DOHH2 (cell line): ENCODE results near the gene CERS6.

Experiments
- H3F3A ChIP-seq: fragments of 200-600 bp; sonication (generic), shearing (Covaris generic); 2 replicates; pipeline ENCODE4 v1.6.0; 2016; ENCODE audit warnings: antibody characterized with exemption, mild to moderate bottlenecking; ENCODE audit not compliant: control insufficient read depth, insufficient read depth
- H3K27ac ChIP-seq: fragments of 200-600 bp; sonication (generic); 2 replicates; pipeline ENCODE4 v1.5.1; 2014; ENCODE audit warnings: low read depth, mild to moderate bottlenecking, low read length, moderate library complexity
- H3K27me3 ChIP-seq: fragments of 200-600 bp; sonication (generic); 2 replicates; pipeline ENCODE4 v1.6.1; 2014; ENCODE audit warnings: mild to moderate bottlenecking, low read length, mixed read lengths; ENCODE audit not compliant: control insufficient read depth
- H3K36me3 ChIP-seq: fragments of 200-600 bp; sonication (generic); 2 replicates; pipeline ENCODE4 v1.6.1; 2014; ENCODE audit warnings: mild to moderate bottlenecking, low read length, moderate library complexity, mixed read lengths; ENCODE audit not compliant: control insufficient read depth
- H3K4me1 ChIP-seq: fragments of 200-600 bp; sonication (generic); 2 replicates; pipeline ENCODE4 v1.6.1; 2014; ENCODE audit warnings: mild to moderate bottlenecking, low read length, mixed read lengths; ENCODE audit not compliant: control insufficient read depth
- H3K4me2 ChIP-seq: fragments of 200-600 bp; sonication (generic); 2 replicates; pipeline ENCODE4 v1.6.0; 2014; ENCODE audit warnings: mild to moderate bottlenecking, low read length, moderate library complexity
- H3K4me3 ChIP-seq: fragments of 200-600 bp; sonication (generic); 2 replicates; pipeline ENCODE4 v1.5.1; 2014; ENCODE audit warnings: mild to moderate bottlenecking, low read length, mixed read lengths
- H3K79me2 ChIP-seq: fragments of 200-600 bp; sonication (generic); 2 replicates; pipeline ENCODE4 v1.6.1; 2014; ENCODE audit warnings: mild to moderate bottlenecking, low read length, mixed read lengths; ENCODE audit not compliant: control insufficient read depth
- H3K9me2 ChIP-seq: fragments of 200-600 bp; sonication (generic); replicated peaks from 2 replicates; pipeline ENCODE4 v1.6.1; 2014; ENCODE audit warnings: mild to moderate bottlenecking, low read length, mixed read lengths; ENCODE audit not compliant: control insufficient read depth
- H3K9me3 ChIP-seq: fragments of 200-600 bp; sonication (generic); 2 replicates; pipeline ENCODE4 v1.6.1; 2014; ENCODE audit warnings: antibody characterized with exemption, low read length, mixed read lengths; ENCODE audit not compliant: control insufficient read depth, insufficient read depth
- H4K20me1 ChIP-seq: fragments of 200-600 bp; sonication (generic); 2 replicates; pipeline ENCODE4 v1.6.0; 2014; ENCODE audit warnings: low read depth, mild to moderate bottlenecking, antibody characterized with exemption, low read length, moderate library complexity; ENCODE audit not compliant: control insufficient read depth, insufficient read depth
- CTCF ChIP-seq: fragments of 200-600 bp; sonication (generic); IDR thresholded peaks from one replicate; pipeline ENCODE4 v1.5.1; 2014; ENCODE audit warnings: antibody characterized with exemption, mild to moderate bottlenecking, low read depth, low read length; ENCODE audit not compliant: poor library complexity, severe bottlenecking
- EZH2phosphoT487 ChIP-seq: fragments of 200-600 bp; sonication (generic); IDR thresholded peaks from 2 replicates; pipeline ENCODE4 v1.6.1; 2017; ENCODE audit warnings: borderline replicate concordance, mild to moderate bottlenecking, antibody characterized with exemption, low read length, moderate library complexity, mixed read lengths

CERS6 gene

GRCh38 chr2:168426861-168427260 lies 29.2 kb upstream of the CERS6 start:
- Histone ChIP-seq H3K27me3 (no peaks in the 10 kb centered on the region), H3K9me2 (no peaks in the 10 kb centered on the region), H3K4me1 (no peaks in the 10 kb centered on the region), H3K9me3 (no peaks in the 10 kb centered on the region), H3K4me2 (no peak overlapping the region), H3K4me3 (no peak overlapping the region), H4K20me1 (no peaks in the 10 kb centered on the region), H3F3A (no peaks in the 10 kb centered on the region), H3K36me3 (no peaks in the 10 kb centered on the region), H3K79me2 (no peaks in the 10 kb centered on the region), H3K27ac (no peak overlapping the region)
- no peak for TF ChIP-seq EZH2phosphoT487
- no peak for TF ChIP-seq CTCF

GRCh38 chr2:168427451-168427850 lies 28.6 kb upstream of the CERS6 start:
- Histone ChIP-seq H4K20me1 (no peaks in the 10 kb centered on the region), H3K9me2 (no peaks in the 10 kb centered on the region)

GRCh38 chr2:168428431-168428830 lies 27.6 kb upstream of the CERS6 start:
- Histone ChIP-seq H3K4me3 (no peak overlapping the region), H3K36me3 (no peaks in the 10 kb centered on the region), H4K20me1 (no peaks in the 10 kb centered on the region), H3K9me2 (no peaks in the 10 kb centered on the region), H3K9me3 (no peaks in the 10 kb centered on the region), H3K79me2 (no peaks in the 10 kb centered on the region), H3F3A (no peaks in the 10 kb centered on the region), H3K27me3 (no peaks in the 10 kb centered on the region; the same call in 1 of the 2 replicates), H3K27ac (no peak overlapping the region), H3K4me2 (no peak overlapping the region), H3K4me1 (no peaks in the 10 kb centered on the region)
- TF ChIP-seq EZH2phosphoT487 (no peak), CTCF (no peak)

More at GRCh38 chr2:168427451-168427850, 28.6 kb upstream of the CERS6 start:
- no peaks in the 10 kb centered on the region for H3F3A ChIP-seq
- no peaks in the 10 kb centered on the region for H3K27me3 ChIP-seq
- H3K27ac ChIP-seq = no peak overlapping the region
- H3K4me3 ChIP-seq = no peak overlapping the region
- no peak for TF ChIP-seq EZH2phosphoT487
- TF ChIP-seq CTCF = no peak
- H3K79me2 ChIP-seq = no peaks in the 10 kb centered on the region
- no peaks in the 10 kb centered on the region for H3K4me1 ChIP-seq
- no peaks in the 10 kb centered on the region for H3K9me3 ChIP-seq
- H3K4me2 ChIP-seq = no peak overlapping the region
- H3K36me3 ChIP-seq = no peaks in the 10 kb centered on the region

GRCh38 chr2:168429988-168430387 lies 26.1 kb upstream of the CERS6 start:
- no peaks in the 10 kb centered on the region; the same call in 1 of the 2 replicates for H3K27me3 ChIP-seq
- H3K4me3 ChIP-seq = no peak overlapping the region

More at GRCh38 chr2:168429988-168430387, 26.1 kb upstream of the CERS6 start:
- Histone ChIP-seq H3K4me2 (no peak overlapping the region), H3K9me3 (no peaks in the 10 kb centered on the region), H3K9me2 (no peaks in the 10 kb centered on the region), H3F3A (no peaks in the 10 kb centered on the region), H4K20me1 (no peaks in the 10 kb centered on the region), H3K27ac (no peak overlapping the region), H3K36me3 (no peaks in the 10 kb centered on the region), H3K4me1 (no peaks in the 10 kb centered on the region), H3K79me2 (no peaks in the 10 kb centered on the region)
- no peak for TF ChIP-seq CTCF
- no peak for TF ChIP-seq EZH2phosphoT487
